Left ventricle myocardium inferior (tissue), 1 donor: Measurements from ENCODE around the gene TRAK1. TPM values are rescaled to one million over a fixed set of nuclear protein-coding genes. Genes with fewer than 3 reads are reported as not detected.

Source experiments
- DNase-seq: peaks from one replicate; pipeline ENCODE4 v3.0.0-alpha.2; 2020
- H3K27ac ChIP-seq: fragments of 200-600 bp; replicated peaks from 2 replicates; pipeline ENCODE4 v1.8.0; 2021
- H3K27me3 ChIP-seq: fragments of 200-600 bp; 2 replicates; pipeline ENCODE4 v1.8.0; 2021; ENCODE audit warnings: low read depth
- H3K36me3 ChIP-seq: fragments of 200-600 bp; 2 replicates; pipeline ENCODE4 v1.8.0; 2021
- H3K4me1 ChIP-seq: fragments of 200-600 bp; 2 replicates; pipeline ENCODE4 v1.8.0; 2021
- H3K4me3 ChIP-seq: fragments of 200-600 bp; 2 replicates; pipeline ENCODE4 v1.8.0; 2021; ENCODE audit warnings: mild to moderate bottlenecking, moderate library complexity
- H3K9me3 ChIP-seq: fragments of 200-600 bp; replicated peaks from 2 replicates; pipeline ENCODE4 v1.8.0; 2021
- CTCF ChIP-seq: fragments of 200-600 bp; IDR thresholded peaks from 2 replicates; pipeline ENCODE4 v1.8.0; 2021; ENCODE audit warnings: antibody characterized with exemption, mild to moderate bottlenecking, borderline replicate concordance
- intact Hi-C: fragments of 100-400 bp; cut with micrococcal nuclease; formaldehyde crosslinking; loops from one replicate; pipeline ENCODE4 v1.11.0; 2022
- total RNA-seq: library from RNA; stranded (reverse); fragmentation: NEBNext Ultra II Directional; extraction: Animal tissue kit (Norgen Biotek cat#: 25700); gene quantifications from one replicate; pipeline ENCODE4 v1.2.1, GENCODE V29; 2021
- donor health status: DM: no; HTN: yes; CAD: no; lungs with severe emphysema.

TRAK1 gene
- total RNA-seq, 1 donor from 2014 or later = 264 TPM

- no peaks in the 10 kb centered on the region for H3K9me3 ChIP-seq
- no peak for TF ChIP-seq CTCF
- H3K27me3 ChIP-seq = no peaks in the 10 kb centered on the region
- H3K27ac ChIP-seq = peak overlapping the region; percentile 94
- intact Hi-C loops = no loop called here
- DNase-seq = no peak
- H3K4me1 ChIP-seq = peaks cover 97% of the 10 kb centered on the region
- no peaks in the 10 kb centered on the region for H3K36me3 ChIP-seq
- H3K4me3 ChIP-seq = no peak overlapping the region
Observed at GRCh38 chr3:42055291-42055690, 35.9 kb upstream of the TRAK1 start.

- H3K27ac ChIP-seq = peak overlapping the region; percentile 94
- no peaks in the 10 kb centered on the region for H3K36me3 ChIP-seq
- H3K9me3 ChIP-seq = no peaks in the 10 kb centered on the region
- intact Hi-C loops = no loop called here
- TF ChIP-seq CTCF = no peak
- H3K27me3 ChIP-seq = no peaks in the 10 kb centered on the region
- no peak for DNase-seq
- H3K4me1 ChIP-seq = peaks cover 95% of the 10 kb centered on the region
- no peak overlapping the region for H3K4me3 ChIP-seq
Observed at GRCh38 chr3:42056840-42057239, 34.3 kb upstream of the TRAK1 start.

GRCh38 chr3:42057561-42058211 lies 33.5 kb upstream of the TRAK1 start:
- Histone ChIP-seq H3K4me3 (no peak overlapping the region), H3K9me3 (no peaks in the 10 kb centered on the region), H3K27me3 (no peaks in the 10 kb centered on the region), H3K4me1 (peaks cover 95% of the 10 kb centered on the region), H3K27ac (peak overlapping the region; percentile 94), H3K36me3 (no peaks in the 10 kb centered on the region)
- DNase-seq = no peak
- intact Hi-C loops = no loop called here
- no peak for TF ChIP-seq CTCF

GRCh38 chr3:42061025-42061712 lies 30.0 kb upstream of the TRAK1 start:
- Histone ChIP-seq H3K27ac (peak overlapping the region; percentile 94), H3K9me3 (no peaks in the 10 kb centered on the region), H3K27me3 (no peaks in the 10 kb centered on the region), H3K4me1 (peaks cover 97% of the 10 kb centered on the region), H3K36me3 (no peaks in the 10 kb centered on the region), H3K4me3 (peak overlapping the region; percentile 47)
- peak; percentile 49 for DNase-seq
- intact Hi-C loops = no loop called here
- no peak for TF ChIP-seq CTCF

GRCh38 chr3:42061713-42062380 lies 29.3 kb upstream of the TRAK1 start:
- Histone ChIP-seq H3K9me3 (no peaks in the 10 kb centered on the region), H3K27ac (peak overlapping the region; percentile 94), H3K4me3 (peak overlapping the region; percentile 47), H3K4me1 (peaks cover 97% of the 10 kb centered on the region), H3K36me3 (no peaks in the 10 kb centered on the region), H3K27me3 (no peaks in the 10 kb centered on the region)
- no peak for TF ChIP-seq CTCF
- peak; percentile 85 for DNase-seq
- intact Hi-C loops = no loop called here
